ENCODE data around the gene CGNL1.

The CGNL1 gene

DNA sequence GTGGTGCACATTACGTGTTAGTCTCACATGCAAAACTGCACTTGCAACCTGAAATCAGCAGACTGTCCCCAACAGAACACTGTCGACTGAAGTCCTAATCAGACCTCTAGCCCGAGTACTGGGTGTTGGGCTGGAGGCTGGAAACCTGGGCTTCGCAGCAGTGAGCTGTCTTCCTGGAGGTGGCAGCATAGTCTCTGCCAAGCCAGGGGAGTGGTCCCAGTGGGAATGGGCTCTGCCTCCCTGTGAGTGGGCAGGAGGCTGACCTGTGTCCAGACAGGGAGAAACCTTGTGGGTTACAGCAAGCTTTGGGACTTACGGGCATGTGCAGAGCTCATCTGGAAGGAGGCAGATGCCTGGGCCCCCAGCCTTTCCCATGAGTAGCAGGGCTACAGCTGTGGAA is 177.2 kb downstream of the CGNL1 start:
- DNase-seq = no peak

- peak; percentile 95 for DNase-seq
These were observed 177.9 kb downstream of the CGNL1 start for GRCh38 chr15:57554063-57554811.

DNA sequence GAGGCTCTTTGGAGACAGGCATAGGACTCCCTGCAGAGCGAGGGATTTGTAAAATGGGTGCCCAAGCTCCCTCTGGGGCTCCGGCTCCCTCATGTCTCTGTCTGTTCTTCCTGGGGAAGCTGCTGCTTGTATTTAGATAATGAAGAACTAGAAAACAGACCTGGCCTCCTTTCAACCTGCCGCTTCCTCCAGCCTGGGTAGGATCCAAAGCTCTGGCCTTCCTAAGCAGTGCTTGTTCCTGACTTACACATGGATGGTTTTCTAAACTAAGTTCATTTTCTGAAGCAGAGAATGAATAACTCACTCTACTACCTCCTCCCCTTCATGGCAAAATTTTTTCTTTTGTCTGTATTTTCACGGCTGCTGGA is 178.5 kb downstream of the CGNL1 start:
- DNase-seq = no peak

DNA sequence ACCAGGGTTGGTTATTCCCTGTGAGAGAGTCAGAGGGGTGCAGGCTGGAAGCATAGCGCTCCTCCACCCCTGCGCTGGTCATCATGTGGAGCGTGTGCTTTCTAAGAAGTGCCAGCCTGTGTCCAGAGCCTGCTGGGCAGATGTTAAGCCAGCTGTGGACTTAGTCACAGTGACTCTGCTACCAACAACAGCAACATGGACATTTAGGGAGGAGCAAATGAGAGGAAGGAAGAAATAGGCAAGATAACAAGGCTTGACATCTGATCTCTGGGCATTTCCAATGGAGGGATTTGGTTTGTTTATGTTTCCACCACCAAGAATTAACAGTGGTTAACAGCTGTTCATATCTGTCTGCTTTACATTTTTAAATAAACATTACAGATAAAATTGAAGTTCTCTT is 179.0 kb downstream of the CGNL1 start:
- no peak for DNase-seq

DNA sequence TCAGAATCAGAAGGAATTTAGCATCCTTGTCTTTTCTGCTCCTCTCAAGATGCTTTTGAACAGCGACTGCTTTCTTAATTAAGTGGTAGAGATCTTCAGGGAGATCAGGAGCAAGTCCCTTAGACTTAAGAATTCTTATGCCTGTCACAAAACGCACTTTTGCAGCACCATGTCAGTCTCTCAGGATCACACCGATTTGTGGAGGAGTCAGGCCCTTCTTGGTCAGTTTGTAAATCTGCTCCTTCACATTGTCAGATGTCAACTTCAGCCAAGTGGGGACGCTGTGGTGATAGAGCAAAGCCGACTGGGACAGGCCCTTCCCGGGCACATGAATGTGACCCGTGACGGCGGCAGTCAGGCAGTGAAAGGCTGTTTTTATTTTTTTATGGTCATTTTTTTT is 179.7 kb downstream of the CGNL1 start:
- no peak for DNase-seq

- DNase-seq = no peak
These were observed 181.0 kb downstream of the CGNL1 start for GRCh38 chr15:57557267-57557666.

- no peak for DNase-seq
These were observed 181.5 kb downstream of the CGNL1 start for GRCh38 chr15:57557810-57558209.

- peak; percentile 14 for DNase-seq
These were observed 183.6 kb downstream of the CGNL1 start for GRCh38 chr15:57559875-57560274.

DNA sequence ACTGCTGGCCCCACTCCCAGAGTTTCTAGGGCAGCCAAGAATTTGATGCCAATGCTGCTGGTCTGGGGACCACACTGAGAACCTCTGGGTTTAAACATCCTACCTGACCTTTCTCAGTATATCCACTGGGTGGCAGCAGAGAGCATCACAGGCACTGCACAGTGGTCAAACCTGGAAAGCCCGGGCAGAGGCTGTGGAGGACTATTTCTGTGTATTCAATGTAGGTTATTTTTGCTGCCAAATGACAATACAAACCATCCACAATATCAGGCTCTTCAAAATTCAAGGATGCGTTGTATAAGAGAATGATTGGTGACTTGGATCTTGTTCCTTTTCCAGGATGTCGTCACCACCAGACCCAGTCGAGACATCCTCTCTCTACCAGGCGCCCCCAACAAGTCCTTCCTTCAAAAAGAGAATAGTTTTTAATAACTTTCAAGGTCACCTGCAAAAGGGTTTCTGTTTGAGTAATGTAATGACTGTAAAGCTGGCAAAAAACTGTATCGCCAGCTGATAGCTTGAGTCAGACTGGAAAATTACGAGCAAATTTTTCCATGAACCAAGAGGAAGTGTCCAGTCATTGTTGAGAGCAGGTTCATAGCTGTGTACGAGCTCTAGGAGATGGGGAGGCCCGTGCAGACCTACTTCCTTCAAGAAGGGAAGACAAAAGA is 184.9 kb downstream of the CGNL1 start:
- peak; percentile 78 for DNase-seq

DNA sequence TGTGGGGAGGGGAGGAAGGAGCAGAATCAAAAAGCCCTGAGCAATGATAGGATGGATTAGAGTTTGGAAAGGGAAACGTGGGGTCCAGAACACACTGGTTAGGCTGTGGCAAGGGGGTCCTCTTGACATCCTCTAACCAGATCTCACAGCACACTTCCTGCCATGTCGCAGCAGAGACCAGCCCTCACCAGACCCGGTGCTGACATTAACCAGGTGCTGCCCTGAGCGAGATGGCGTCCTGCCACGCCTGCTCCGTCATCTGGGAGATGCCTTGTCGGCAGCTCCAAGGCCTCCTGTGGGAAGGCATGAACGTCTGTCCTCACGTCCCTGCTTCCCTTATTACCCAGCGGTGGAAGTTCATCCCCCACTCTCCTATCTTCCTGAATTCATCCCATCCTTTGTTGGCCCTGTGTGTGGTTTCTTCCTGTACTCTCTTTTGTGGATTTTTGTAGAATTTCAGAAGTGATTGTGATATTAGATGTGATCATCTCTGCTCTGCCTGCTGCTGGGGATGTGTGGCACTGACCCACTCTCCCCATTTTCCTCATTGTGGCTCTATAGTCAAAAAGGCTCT is 186.0 kb downstream of the CGNL1 start:
- DNase-seq = no peak

- no peak for DNase-seq
These were observed 187.1 kb downstream of the CGNL1 start for GRCh38 chr15:57563416-57563815.

DNA sequence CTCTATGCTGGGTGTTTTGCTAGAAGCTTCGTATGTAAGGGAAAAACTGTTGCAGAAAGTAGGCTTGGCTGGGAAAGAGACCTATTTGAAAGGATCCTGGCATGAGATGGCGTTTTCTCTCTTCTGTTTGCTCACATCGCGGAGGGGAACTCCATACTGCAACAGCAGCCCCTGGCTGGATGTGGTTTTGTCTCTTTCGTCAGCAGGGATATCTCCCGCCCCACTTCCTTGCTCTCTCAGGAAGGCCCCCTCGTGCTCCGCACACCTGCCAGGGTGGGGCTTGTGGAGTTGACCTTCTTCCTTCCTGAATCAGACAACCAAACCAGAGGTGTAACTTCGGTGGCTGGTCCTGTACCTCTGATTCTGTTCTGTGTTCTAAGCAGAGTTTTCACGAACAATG is 189.0 kb downstream of the CGNL1 start:
- no peak for DNase-seq

- DNase-seq = no peak
These were observed 190.5 kb downstream of the CGNL1 start for GRCh38 chr15:57566834-57567233.

DNA sequence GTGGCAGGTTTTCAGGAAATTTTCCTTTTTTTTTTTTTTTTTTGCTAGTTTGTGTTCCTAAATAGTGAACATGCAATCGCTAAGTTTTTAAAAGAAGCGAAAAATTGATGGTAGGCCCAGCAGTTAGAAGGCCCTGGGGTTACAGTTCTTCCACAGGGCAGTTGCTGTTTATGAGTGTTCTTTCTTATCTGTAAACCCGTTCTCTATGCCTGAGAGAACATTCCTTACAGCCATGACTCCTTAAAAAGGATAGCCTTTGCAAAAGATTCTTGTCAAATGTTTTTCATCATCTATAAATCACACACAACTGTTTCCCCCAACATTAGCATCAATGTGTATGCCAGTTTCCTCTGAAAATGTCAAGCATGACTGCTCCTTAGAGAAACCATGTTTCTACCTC is 191.6 kb downstream of the CGNL1 start:
- no peak for DNase-seq

GRCh38 chr15:57568299-57568698 is 192.0 kb downstream of the CGNL1 start:
- no peak for DNase-seq

DNA sequence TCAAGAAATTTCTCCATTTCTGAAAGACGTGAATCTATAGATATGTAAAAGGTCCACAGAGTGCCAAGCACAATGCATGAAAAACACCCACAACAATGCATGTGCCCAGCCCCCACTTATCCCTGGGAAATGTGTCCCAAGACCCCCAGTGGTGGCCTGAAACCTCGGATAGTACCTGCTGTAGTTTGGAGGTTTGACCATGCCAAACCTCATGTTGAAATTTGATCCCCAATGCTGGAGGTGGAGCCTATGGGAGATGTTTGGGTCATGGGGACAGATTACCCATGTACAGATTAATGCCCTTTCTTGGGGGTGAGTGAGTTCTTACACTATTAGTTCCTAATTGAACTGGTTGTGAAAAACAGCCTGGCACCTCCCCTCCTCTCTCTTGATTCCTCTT is 194.0 kb downstream of the CGNL1 start:
- DNase-seq = no peak

DNA sequence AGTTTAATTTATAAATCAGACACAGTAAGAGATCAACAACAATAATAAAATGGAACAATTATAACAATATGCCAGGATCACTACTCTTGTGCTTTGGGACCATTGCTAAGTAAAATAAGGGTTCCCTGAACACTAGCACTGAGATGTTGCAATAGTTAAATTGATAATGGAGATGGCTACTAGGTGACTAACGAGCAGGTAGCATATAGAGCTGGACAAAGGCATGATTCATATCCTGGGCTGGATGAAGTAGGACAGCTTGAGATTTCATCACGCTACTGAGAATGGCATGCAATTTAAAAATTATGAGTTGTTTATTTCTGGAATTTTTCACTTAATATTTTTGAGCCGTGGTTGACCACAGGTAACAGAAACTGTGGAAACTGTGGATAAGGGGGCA is 194.7 kb downstream of the CGNL1 start:
- no peak for DNase-seq

GRCh38 chr15:57571725-57572124 is 195.4 kb downstream of the CGNL1 start:
- DNase-seq = no peak

DNA sequence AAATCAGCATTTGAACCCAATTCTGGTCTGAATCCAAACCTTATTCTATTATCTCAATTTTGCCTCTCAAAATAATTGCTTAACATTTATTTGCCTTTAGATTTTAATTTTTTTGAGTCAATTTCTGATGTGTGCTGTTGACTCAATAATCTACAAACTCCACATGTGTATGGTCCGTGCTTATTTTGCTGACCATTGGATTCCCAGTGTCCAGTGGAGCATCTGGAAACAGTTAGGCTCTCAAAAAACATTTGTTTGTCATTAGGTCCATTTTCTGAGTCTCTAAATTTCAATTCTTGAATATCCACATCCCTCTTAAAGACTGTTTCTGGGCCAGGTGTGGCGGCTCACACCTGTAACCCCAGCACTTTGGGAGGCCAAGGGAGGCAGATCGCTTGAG is 196.2 kb downstream of the CGNL1 start:
- no peak for DNase-seq

GRCh38 chr15:57573151-57573550 is 196.8 kb downstream of the CGNL1 start:
- no peak for DNase-seq

GRCh38 chr15:57575363-57575762 is 199.1 kb downstream of the CGNL1 start:
- no peak for DNase-seq

DNA sequence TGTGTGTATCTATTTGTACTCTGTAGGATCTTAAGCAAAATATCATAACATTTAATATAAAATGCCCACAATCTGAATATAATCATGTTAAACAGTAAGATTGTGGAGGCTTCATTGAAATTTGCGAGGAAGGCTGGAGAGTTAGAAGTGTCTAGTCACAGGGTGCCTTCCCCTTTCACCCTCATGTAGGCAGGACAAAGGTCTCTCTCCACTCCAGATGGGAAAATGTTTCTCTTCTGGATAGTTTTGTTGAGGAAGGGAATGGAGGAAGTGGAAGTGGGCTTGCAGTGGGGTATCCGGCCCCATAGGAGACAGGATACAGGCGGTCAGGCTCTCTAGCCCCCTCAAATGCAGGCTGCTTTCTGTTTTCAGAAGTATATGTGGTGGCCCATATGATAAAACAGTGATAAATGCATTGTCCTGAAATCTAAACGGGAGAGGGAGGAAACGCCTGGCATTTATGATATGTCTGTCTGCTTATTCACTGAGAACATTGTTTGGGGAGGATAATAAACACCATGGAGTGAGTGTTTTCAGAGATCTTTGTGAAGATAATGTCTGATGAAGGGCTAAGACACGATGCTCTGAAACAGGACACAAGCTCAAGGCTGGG is 202.1 kb downstream of the CGNL1 start:
- no peak for DNase-seq

GRCh38 chr15:57580428-57580827 is 204.1 kb downstream of the CGNL1 start:
- no peak for DNase-seq

DNA sequence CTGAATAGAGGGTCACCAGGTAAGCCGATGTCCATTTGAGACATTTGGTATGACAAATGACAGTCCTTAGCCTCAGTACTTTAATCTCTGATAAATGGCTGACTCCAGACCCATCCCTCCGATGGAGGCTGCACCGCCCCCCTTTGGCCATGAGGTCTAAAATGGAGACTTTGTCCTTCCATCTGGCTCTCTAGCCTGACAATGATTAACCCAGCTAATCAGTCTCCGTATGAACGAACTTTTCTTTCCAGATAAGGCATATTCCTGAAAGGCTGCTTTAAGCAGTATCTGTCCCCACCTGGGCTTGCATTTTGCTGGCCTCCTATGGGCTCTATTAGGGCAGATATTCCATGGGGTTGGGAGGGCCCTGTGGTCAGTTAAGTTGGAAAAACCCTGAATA is 204.6 kb downstream of the CGNL1 start:
- no peak for DNase-seq

Measured in NCI-H446 treated with DMSO at 0.1 percent for 48 hours (cell line).